ENCODE data around the gene HS1BP3.

DNA sequence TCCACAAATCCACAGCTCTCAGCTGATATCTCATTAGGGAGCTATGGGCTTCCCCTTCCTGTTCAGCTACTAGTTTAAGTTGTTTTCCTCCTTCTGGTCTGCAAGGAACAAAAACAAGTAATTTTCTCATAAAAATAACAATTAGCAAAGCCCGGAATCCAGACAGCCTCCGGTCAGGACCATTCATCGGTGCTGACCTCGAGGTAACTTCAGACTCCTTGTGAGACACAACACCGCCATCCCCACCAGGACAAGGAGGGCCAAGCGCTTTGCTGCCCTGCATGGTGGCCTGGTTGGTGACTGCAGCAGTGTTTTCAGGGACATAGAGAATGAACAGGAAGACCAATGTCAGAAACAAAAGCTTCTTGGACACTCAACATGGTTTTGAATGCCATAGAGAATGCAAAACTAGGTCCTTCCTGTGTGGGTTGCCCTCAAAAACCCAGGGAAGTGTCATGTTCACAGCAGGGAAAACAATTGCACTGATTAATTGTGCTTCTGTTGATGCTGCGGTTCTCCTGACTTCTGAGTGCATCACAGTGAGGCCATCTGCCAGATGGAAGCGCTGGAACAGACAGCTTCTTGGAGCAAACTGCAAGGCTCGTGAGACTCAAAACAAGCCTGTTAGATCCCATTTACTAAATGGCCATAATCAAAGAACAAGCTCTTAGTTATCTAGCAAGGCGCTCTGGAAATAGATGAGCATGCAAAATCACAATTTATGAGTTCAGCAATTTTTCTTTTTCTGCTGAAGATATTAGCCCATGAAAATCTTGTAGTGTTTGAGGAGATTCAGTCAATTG lies 77.1 kb downstream of the HS1BP3 start:
- TF ChIP-seq, protein P1, sequence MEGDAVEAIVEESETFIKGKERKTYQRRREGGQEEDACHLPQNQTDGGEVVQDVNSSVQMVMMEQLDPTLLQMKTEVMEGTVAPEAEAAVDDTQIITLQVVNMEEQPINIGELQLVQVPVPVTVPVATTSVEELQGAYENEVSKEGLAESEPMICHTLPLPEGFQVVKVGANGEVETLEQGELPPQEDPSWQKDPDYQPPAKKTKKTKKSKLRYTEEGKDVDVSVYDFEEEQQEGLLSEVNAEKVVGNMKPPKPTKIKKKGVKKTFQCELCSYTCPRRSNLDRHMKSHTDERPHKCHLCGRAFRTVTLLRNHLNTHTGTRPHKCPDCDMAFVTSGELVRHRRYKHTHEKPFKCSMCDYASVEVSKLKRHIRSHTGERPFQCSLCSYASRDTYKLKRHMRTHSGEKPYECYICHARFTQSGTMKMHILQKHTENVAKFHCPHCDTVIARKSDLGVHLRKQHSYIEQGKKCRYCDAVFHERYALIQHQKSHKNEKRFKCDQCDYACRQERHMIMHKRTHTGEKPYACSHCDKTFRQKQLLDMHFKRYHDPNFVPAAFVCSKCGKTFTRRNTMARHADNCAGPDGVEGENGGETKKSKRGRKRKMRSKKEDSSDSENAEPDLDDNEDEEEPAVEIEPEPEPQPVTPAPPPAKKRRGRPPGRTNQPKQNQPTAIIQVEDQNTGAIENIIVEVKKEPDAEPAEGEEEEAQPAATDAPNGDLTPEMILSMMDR (IDR thresholded peaks at IDR 0.05): no peak
- TF ChIP-seq EZH2 (IDR thresholded peaks at IDR 0.05) (no peak), EZH2phosphoT487 (IDR thresholded peaks at IDR 0.05) (no peak)

Measured in neural progenitor cell (in vitro differentiated cells).